GM12865 (cell line): Measurements from ENCODE around the gene OR52I1.

Experiments used
- DNase-seq: peaks from one replicate; pipeline ENCODE4 v3.0.0; 2010; ENCODE audit warnings: low read depth
- H3K4me3 ChIP-seq: 2 replicates; pipeline ENCODE4 v1.5.1; 2011; ENCODE audit warnings: mild to moderate bottlenecking, low read depth, low read length, control low read depth
- TF ChIP-seq, protein P1 (sequence below): IDR thresholded peaks from 2 replicates; pipeline ENCODE4 v1.5.1; 2011; ENCODE audit warnings: low read length, control low read depth, low read depth, inconsistent platforms; ENCODE audit not compliant: insufficient read depth; ENCODE audit errors: missing control alignments

OR52I1 gene, protein sequence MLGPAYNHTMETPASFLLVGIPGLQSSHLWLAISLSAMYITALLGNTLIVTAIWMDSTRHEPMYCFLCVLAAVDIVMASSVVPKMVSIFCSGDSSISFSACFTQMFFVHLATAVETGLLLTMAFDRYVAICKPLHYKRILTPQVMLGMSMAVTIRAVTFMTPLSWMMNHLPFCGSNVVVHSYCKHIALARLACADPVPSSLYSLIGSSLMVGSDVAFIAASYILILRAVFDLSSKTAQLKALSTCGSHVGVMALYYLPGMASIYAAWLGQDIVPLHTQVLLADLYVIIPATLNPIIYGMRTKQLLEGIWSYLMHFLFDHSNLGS

GRCh38 chr11:4593739-4594138 is at the start of gene OR52I1:
Gene OR52I1 (plus strand): TSS chr11:4594039. CDS start chr11:4594039, 0 bp downstream.
- no peak within 1 kb of the TSS for H3K4me3 ChIP-seq
- no peak for DNase-seq
- TF ChIP-seq, protein P1, sequence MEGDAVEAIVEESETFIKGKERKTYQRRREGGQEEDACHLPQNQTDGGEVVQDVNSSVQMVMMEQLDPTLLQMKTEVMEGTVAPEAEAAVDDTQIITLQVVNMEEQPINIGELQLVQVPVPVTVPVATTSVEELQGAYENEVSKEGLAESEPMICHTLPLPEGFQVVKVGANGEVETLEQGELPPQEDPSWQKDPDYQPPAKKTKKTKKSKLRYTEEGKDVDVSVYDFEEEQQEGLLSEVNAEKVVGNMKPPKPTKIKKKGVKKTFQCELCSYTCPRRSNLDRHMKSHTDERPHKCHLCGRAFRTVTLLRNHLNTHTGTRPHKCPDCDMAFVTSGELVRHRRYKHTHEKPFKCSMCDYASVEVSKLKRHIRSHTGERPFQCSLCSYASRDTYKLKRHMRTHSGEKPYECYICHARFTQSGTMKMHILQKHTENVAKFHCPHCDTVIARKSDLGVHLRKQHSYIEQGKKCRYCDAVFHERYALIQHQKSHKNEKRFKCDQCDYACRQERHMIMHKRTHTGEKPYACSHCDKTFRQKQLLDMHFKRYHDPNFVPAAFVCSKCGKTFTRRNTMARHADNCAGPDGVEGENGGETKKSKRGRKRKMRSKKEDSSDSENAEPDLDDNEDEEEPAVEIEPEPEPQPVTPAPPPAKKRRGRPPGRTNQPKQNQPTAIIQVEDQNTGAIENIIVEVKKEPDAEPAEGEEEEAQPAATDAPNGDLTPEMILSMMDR, result no peak

GRCh38 chr11:4544891-4545290 is 48.9 kb upstream of the OR52I1 start, which contains the start of gene OR52M1:
Gene OR52M1 (plus strand): TSS chr11:4545191. CDS start chr11:4545191, 0 bp downstream.
- TF ChIP-seq, protein P1, result no peak
- H3K4me3 ChIP-seq, result no peak within 1 kb of the TSS
- no peak for DNase-seq

GRCh38 chr11:4546878-4547277 is 47.0 kb upstream of the OR52I1 start:
- DNase-seq, result no peak
- TF ChIP-seq, protein P1, result no peak
- no peak overlapping the region for H3K4me3 ChIP-seq

GRCh38 chr11:4547416-4547815 is 46.4 kb upstream of the OR52I1 start:
- no peak for DNase-seq
- H3K4me3 ChIP-seq, result no peak overlapping the region
- TF ChIP-seq, protein P1, result no peak

DNA sequence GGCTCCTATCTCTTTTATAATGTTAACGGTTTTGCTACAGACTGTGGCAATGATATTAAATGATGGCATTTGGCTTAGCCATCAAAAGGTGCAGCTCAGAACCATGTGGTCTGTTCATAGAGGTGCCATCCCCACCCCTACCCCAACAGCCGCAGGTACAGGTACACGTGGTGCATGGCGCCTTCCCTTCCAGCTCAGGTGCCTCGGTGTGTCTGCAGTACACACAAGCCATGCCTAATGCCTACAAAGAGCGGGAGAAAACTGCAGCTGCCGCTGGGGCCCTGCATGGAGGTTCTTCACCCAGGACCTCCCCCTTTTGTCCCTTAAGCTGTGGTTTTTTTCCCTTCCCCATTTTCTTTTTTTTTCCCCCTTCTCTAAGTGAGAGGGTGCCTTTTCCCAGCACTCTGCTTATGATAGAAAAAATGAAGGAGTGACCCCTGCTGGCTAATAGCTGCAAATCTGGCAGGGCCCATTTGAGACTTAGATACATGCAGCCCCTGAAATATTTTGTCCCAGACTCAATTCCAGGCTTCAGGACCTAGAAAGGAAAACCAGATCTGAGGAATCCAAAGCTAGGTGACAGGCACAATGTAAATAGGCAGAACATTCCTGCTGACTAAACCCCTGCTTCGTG is 42.4 kb upstream of the OR52I1 start:
- peak; percentile 12 for DNase-seq
- TF ChIP-seq, protein P1, result peak; percentile 34
- no peak overlapping the region for H3K4me3 ChIP-seq

DNA sequence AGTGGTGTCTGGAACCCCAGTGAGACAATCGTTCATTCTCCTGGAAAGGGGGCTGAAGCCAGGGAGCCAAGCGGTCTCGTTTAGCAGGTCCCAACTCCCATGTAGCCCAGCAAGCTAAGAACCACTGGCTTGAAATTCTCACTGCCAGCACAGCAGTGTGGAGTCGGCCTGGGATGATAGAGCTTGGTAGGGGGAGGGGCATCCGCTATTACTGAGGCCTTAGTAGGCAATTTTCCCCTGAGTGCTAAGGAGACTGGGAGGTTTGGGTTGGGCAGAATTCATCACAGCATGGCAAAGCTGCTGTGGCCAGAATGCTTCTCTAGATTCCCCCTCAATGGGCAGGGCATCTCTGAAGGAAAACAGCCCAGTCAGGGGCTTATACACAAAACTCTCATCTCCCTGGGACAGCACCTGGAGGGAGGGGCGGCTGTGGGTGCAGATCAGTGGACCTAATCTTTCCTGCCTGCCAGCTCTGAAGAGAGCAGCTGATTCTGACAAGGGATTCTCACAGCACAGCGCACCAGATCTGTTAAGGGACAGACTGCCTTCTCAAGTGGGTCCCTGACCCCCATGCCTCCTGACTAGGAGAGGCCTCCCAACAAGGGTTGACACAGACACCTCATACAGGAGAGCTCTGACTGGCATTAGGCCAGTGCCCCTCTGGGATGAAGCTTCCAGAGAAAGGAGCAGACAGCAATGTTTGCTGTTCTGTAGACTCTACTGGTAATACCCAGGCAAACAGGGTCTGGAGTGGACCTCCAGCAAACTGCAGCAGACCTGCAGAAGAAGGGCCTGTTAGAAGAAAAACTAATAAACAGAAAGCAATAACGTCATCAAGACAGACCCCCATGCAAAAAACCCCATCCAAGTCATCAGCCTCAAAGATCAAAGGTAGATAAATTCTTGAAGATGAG is 34.1 kb upstream of the OR52I1 start:
- no peak overlapping the region for H3K4me3 ChIP-seq
- no peak for DNase-seq
- TF ChIP-seq, protein P1, result no peak
